C4-2B (cell line): ENCODE results near the gene ZMPSTE24.

ENCODE experiments used
- H3K27ac ChIP-seq: fragments of 450-650 bp; 2 replicates; pipeline ENCODE4 v1.5.1; 2017
- CTCF ChIP-seq: fragments of 450-650 bp; conservative IDR thresholded peaks from 2 replicates; pipeline ENCODE4 v1.5.1; 2017; ENCODE audit warnings: mild to moderate bottlenecking
- ZFX ChIP-seq: fragments of 450-650 bp; IDR thresholded peaks from 2 replicates; pipeline ENCODE4 v1.6.1; 2017

Gene ZMPSTE24

GRCh38 chr1:40303790-40304189 is 45.8 kb downstream of the ZMPSTE24 start:
- TF ChIP-seq CTCF (no peak), ZFX (no peak)
- H3K27ac ChIP-seq, result no peak overlapping the region

GRCh38 chr1:40305451-40305850 is 47.4 kb downstream of the ZMPSTE24 start:
- TF ChIP-seq CTCF (no peak; the same call in 1 of the 2 replicates), ZFX (no peak; the same call in 1 of the 2 replicates)
- H3K27ac ChIP-seq, result peak overlapping the region; percentile 45

- peak overlapping the region; percentile 45 for H3K27ac ChIP-seq
- TF ChIP-seq CTCF, result no peak
- TF ChIP-seq ZFX, result peak; percentile 25; the same call in 1 of the 2 replicates
These were observed 47.8 kb downstream of the ZMPSTE24 start for GRCh38 chr1:40305871-40306270.

GRCh38 chr1:40306296-40306695 is 48.3 kb downstream of the ZMPSTE24 start:
- peak overlapping the region; percentile 45 for H3K27ac ChIP-seq

GRCh38 chr1:40307186-40307585 is 49.1 kb downstream of the ZMPSTE24 start:
- H3K27ac ChIP-seq, result no peak overlapping the region

More at GRCh38 chr1:40306296-40306695, 48.3 kb downstream of the ZMPSTE24 start:
- TF ChIP-seq CTCF (no peak), ZFX (no peak)

GRCh38 chr1:40308036-40308727 is 50.1 kb downstream of the ZMPSTE24 start:
- no peak overlapping the region for H3K27ac ChIP-seq
- TF ChIP-seq ZFX (no peak), CTCF (no peak)

More at GRCh38 chr1:40307186-40307585, 49.1 kb downstream of the ZMPSTE24 start:
- TF ChIP-seq ZFX, result no peak
- TF ChIP-seq CTCF, result no peak

GRCh38 chr1:40309374-40310128 is 51.5 kb downstream of the ZMPSTE24 start:
- TF ChIP-seq CTCF (no peak), ZFX (no peak)

More at GRCh38 chr1:40309374-40310128, 51.5 kb downstream of the ZMPSTE24 start:
- no peak overlapping the region for H3K27ac ChIP-seq
